MCF 10A (cell line): ENCODE measurements around the gene IGFL1. TPM values are rescaled to one million over a fixed set of nuclear protein-coding genes. Genes with fewer than 3 reads are reported as not detected.
"Not testable (repeated sequence)": the region's sequence is repeated elsewhere in the genome, so short reads cannot be mapped to it uniquely, and the experiment has no call there.

Experiments used
- BruUV-seq: library from RNA; stranded (reverse); fragments of 400-500 nt; replicated peaks from 2 replicates; lab custom pipeline; 2021; lab: Mats Ljungman, UMichigan
- CTCF ChIA-PET: fragments of 300-600 bp; sonication (Branson Sonifier 250); formaldehyde crosslinking; extraction: SDS; loops from one replicate; lab custom pipeline; 2021; ENCODE audit warnings: antibody characterized with exemption, inconsistent platforms; lab: Yijun Ruan, JAX
- POLR2A ChIA-PET: fragments of 300-600, 350-650 bp; sonication (Branson Sonifier 250); formaldehyde crosslinking; extraction: SDS; loops from one replicate; lab custom pipeline; 2020; ENCODE audit warnings: antibody characterized with exemption, inconsistent platforms; lab: Yijun Ruan, JAX
- DNase-seq: peaks from one replicate; pipeline ENCODE4 v3.0.0-alpha.2; 2018; ENCODE audit not compliant: unreplicated experiment
- H3K27ac Mint-ChIP-seq: one replicate; pipeline ENCODE4 v1.8.0; 2022; ENCODE audit warnings: mild to moderate bottlenecking, low read depth, mixed read lengths; ENCODE audit not compliant: unreplicated experiment
- H3K27me3 Mint-ChIP-seq: one replicate; pipeline ENCODE4 v1.8.0; 2022; ENCODE audit warnings: mixed read lengths; ENCODE audit not compliant: insufficient read depth, unreplicated experiment
- H3K36me3 Mint-ChIP-seq: one replicate; pipeline ENCODE4 v1.8.0; 2022; ENCODE audit warnings: mild to moderate bottlenecking, moderate library complexity, mixed read lengths; ENCODE audit not compliant: insufficient read depth, unreplicated experiment
- H3K4me1 Mint-ChIP-seq: one replicate; pipeline ENCODE4 v1.8.0; 2022; ENCODE audit warnings: mixed read lengths; ENCODE audit not compliant: insufficient read depth, unreplicated experiment
- H3K4me3 Mint-ChIP-seq: one replicate; pipeline ENCODE4 v1.8.0; 2022; ENCODE audit warnings: mild to moderate bottlenecking, moderate library complexity, mixed read lengths; ENCODE audit not compliant: unreplicated experiment
- H3K9me3 Mint-ChIP-seq: one replicate; pipeline ENCODE4 v1.8.0; 2022; ENCODE audit warnings: mixed read lengths; ENCODE audit not compliant: unreplicated experiment
- intact Hi-C: fragments of 100-400 bp; cut with micrococcal nuclease; formaldehyde crosslinking; loops from 2 replicates; pipeline ENCODE4 v1.14.1; 2022
- total RNA-seq: library from RNA; stranded (reverse); gene quantifications from 2 replicates; pipeline ENCODE4 v1.2.3, GENCODE V29; 2022
- TF ChIP-seq, protein P1 (sequence below): fragments of 200-600 bp; IDR thresholded peaks from one replicate; pipeline ENCODE4 v1.8.0; 2022; ENCODE audit warnings: antibody characterized with exemption, mild to moderate bottlenecking; ENCODE audit not compliant: unreplicated experiment

IGFL1 gene
- total RNA-seq, 1 experiment from 2014 or later = not detected

GRCh38 chr19:46270521-46271256 lies 41.1 kb downstream of the IGFL1 start:
- CTCF ChIA-PET = interaction anchor here (0.7 to 2.2 kb wide), 4 partner anchors 79 to 227 kb away, joined by 3 to 12 read pairs (median 6); no protein-coding TSS in a partner anchor

DNA sequence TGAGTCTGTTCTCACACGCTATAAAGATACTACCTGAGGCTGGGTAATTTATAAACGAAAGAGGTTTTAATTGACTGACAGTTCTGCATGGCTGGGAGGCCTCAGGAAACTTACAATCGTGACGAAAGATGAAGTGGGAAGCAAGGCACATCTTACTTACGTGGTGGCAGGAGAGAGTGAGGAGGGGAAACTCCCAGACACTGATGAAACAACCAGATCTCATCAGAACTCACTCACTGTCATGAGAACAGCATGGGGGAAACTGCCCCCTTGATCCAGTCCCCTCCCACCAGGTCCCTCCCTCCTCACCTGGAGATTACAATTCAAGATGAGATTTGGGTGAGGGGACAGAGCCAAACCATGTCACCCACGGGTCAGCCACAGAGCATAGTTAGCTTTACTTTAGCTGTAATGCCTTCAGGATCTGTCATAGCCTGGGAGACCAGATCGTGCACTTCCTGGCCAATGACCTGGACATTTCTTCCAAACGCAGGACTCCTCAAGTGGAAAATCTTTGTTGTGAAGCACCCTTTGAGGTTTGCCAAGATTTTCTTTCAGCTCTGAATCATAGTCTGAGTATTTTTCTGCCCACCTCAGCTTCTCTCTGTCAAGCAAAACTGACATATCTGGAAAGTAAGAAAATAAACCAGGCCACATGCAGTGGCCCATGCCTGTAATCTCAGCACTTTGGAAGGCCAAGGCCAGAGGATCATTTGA lies 42.1 kb downstream of the IGFL1 start:
- TF ChIP-seq, protein P1, sequence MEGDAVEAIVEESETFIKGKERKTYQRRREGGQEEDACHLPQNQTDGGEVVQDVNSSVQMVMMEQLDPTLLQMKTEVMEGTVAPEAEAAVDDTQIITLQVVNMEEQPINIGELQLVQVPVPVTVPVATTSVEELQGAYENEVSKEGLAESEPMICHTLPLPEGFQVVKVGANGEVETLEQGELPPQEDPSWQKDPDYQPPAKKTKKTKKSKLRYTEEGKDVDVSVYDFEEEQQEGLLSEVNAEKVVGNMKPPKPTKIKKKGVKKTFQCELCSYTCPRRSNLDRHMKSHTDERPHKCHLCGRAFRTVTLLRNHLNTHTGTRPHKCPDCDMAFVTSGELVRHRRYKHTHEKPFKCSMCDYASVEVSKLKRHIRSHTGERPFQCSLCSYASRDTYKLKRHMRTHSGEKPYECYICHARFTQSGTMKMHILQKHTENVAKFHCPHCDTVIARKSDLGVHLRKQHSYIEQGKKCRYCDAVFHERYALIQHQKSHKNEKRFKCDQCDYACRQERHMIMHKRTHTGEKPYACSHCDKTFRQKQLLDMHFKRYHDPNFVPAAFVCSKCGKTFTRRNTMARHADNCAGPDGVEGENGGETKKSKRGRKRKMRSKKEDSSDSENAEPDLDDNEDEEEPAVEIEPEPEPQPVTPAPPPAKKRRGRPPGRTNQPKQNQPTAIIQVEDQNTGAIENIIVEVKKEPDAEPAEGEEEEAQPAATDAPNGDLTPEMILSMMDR = no peak
- POLR2A ChIA-PET = interaction anchor here (0.6 to 0.7 kb wide), 2 partner anchors 24 to 50 kb away, joined by 3 to 4 read pairs; no protein-coding TSS in a partner anchor
- BruUV-seq = no TSS peak
- H3K27ac Mint-ChIP-seq = no peak overlapping the region
- peaks cover 11% of the 10 kb centered on the region for H3K4me1 Mint-ChIP-seq
- DNase-seq = peak; percentile 68
- intact Hi-C loops = no loop called here
- CTCF ChIA-PET = interaction anchor here (0.6 to 1.6 kb wide), 5 partner anchors 77 to 422 kb away, joined by 3 to 6 read pairs (median 3); no protein-coding TSS in a partner anchor
- no peak overlapping the region for H3K4me3 Mint-ChIP-seq
- no peaks in the 10 kb centered on the region for H3K27me3 Mint-ChIP-seq
- H3K9me3 Mint-ChIP-seq = no peaks in the 10 kb centered on the region
- H3K36me3 Mint-ChIP-seq = peaks cover 2% of the 10 kb centered on the region

More at GRCh38 chr19:46270521-46271256, 41.1 kb downstream of the IGFL1 start:
- BruUV-seq = no TSS peak
- H3K4me3 Mint-ChIP-seq = no peak overlapping the region
- no peaks in the 10 kb centered on the region for H3K36me3 Mint-ChIP-seq
- POLR2A ChIA-PET = interaction anchor here (1.6 kb wide), 1 partner anchor 190 kb away, joined by 7 read pairs; no protein-coding TSS in a partner anchor
- no peak overlapping the region for H3K27ac Mint-ChIP-seq
- H3K4me1 Mint-ChIP-seq = peaks cover 11% of the 10 kb centered on the region
- H3K9me3 Mint-ChIP-seq = no peaks in the 10 kb centered on the region
- intact Hi-C loops = no loop called here
- TF ChIP-seq, protein P1 = no peak
- no peak for DNase-seq
- no peaks in the 10 kb centered on the region for H3K27me3 Mint-ChIP-seq

GRCh38 chr19:46273931-46274330 lies 44.4 kb downstream of the IGFL1 start:
- H3K9me3 Mint-ChIP-seq, CTCF ChIA-PET, H3K36me3 Mint-ChIP-seq, BruUV-seq, DNase-seq, H3K4me3 Mint-ChIP-seq, intact Hi-C loops, H3K27ac Mint-ChIP-seq, POLR2A ChIA-PET: not testable (repeated sequence)
- Mint-ChIP-seq H3K27me3 (peaks cover 19% of the 10 kb centered on the region), H3K4me1 (peaks cover 11% of the 10 kb centered on the region)

GRCh38 chr19:46279177-46279576 lies 49.6 kb downstream of the IGFL1 start:
- no TSS peak for BruUV-seq
- Mint-ChIP-seq H3K27me3 (peaks cover 19% of the 10 kb centered on the region), H3K27ac (no peak overlapping the region), H3K4me1 (no peaks in the 10 kb centered on the region), H3K4me3 (no peak overlapping the region), H3K9me3 (no peaks in the 10 kb centered on the region), H3K36me3 (peaks cover 5% of the 10 kb centered on the region)
- intact Hi-C loops = no loop called here
- TF ChIP-seq, protein P1 = no peak
- CTCF ChIA-PET = interaction anchor here (0.6 to 4.4 kb wide), 10 partner anchors 15 to 208 kb away, joined by 3 to 33 read pairs (median 4); no protein-coding TSS in a partner anchor
- POLR2A ChIA-PET = no interaction called here
- no peak for DNase-seq

Other genes starting within 250 kb of the IGFL1 start
- 17.5 and 18.9 TPM in 2 replicates for gene CCDC61, start 234.3 kb upstream of the IGFL1 start, total RNA-seq
- not detected in 2 replicates for gene PGLYRP1, start 206.7 kb upstream of the IGFL1 start, total RNA-seq
- 0.54 TPM in 1 of 2 replicates, not detected in the other for gene IGFL4, start 188.7 kb upstream of the IGFL1 start, total RNA-seq
- not detected in 2 replicates for gene IGFL3, start 105.1 kb upstream of the IGFL1 start, total RNA-seq
- 1.3 TPM in 1 of 2 replicates, not detected in the other for gene IGFL2, start 81.5 kb upstream of the IGFL1 start, total RNA-seq
- 0.47 TPM in 1 of 2 replicates, not detected in the other for gene HIF3A, start 67.3 kb downstream of the IGFL1 start, total RNA-seq
- 75.6 and 81.5 TPM in 2 replicates for gene PPP5C, start 117.3 kb downstream of the IGFL1 start, total RNA-seq
- not detected in 2 replicates for gene CCDC8, start 183.8 kb downstream of the IGFL1 start, total RNA-seq
- gene PNMA8C, start 199.2 kb downstream of the IGFL1 start, total RNA-seq = not detected in 2 replicates
- gene PNMA8A, start 241.8 kb downstream of the IGFL1 start, total RNA-seq = 6.0 and 7.6 TPM in 2 replicates